Gastroesophageal sphincter (tissue), 4 donors: ENCODE measurements around the gene TMEM220. TPM values are rescaled to one million over a fixed set of nuclear protein-coding genes. Genes with fewer than 3 reads are reported as not detected.

Experiments
- ATAC-seq: fragments of 150-250 bp; one replicate; pipeline ENCODE4 v1.9.1; 2016; ENCODE audit warnings: mild to moderate bottlenecking, moderate library complexity
- H3K27ac ChIP-seq, 4 donors: fragments of 200-600 bp; sonication (generic) in 3 of 4; 1 replicate in 3 of 4; 2 replicates in 1 of 4; pipeline ENCODE4 v1.5.1; 2016 to 2019
- H3K27me3 ChIP-seq: fragments of 200-600 bp; sonication (generic); one replicate; pipeline ENCODE4 v1.5.1; 2019
- H3K36me3 ChIP-seq, 2 donors: fragments of 200-600 bp; sonication (generic); one replicate each; pipeline ENCODE4 v1.5.1; 2019; ENCODE audit warnings: control low read depth in 1 of 2
- H3K4me1 ChIP-seq, 3 donors: fragments of 200-600 bp; sonication (generic); 1 replicate in 2 of 3; 2 replicates in 1 of 3; pipeline ENCODE4 v1.5.1; 2016 to 2019; ENCODE audit warnings: control low read depth in 2 of 3
- H3K4me3 ChIP-seq, 2 donors: fragments of 200-600 bp; sonication (generic); one replicate each; pipeline ENCODE4 v1.5.1; 2019; ENCODE audit warnings: mild to moderate bottlenecking in 1 of 2, moderate library complexity in 1 of 2
- H3K9me3 ChIP-seq, 3 donors: fragments of 200-600 bp; sonication (generic); one replicate each; pipeline ENCODE4 v1.5.1; 2017 to 2019; ENCODE audit warnings: control low read depth in 2 of 3
- EP300 ChIP-seq: sonication (generic); formaldehyde crosslinking; IDR thresholded peaks from one replicate; pipeline ENCODE4 v1.6.1; 2017; ENCODE audit warnings: antibody characterized with exemption, mild to moderate bottlenecking
- POLR2A ChIP-seq, 2 donors: fragments of 450-650 bp; IDR thresholded peaks; one replicate each; pipeline ENCODE4 v1.6.1; 2017; ENCODE audit warnings: antibody characterized with exemption in 2 of 2, mild to moderate bottlenecking in 2 of 2, moderate library complexity in 1 of 2
- POLR2AphosphoS5 ChIP-seq: sonication (generic); formaldehyde crosslinking; IDR thresholded peaks from one replicate; pipeline ENCODE4 v1.6.1; 2017; ENCODE audit warnings: antibody characterized with exemption
- WGBS, 2 donors: methylation state at CpG; one replicate each; pipeline ENCODE4 v1.1.5; 2018; ENCODE audit warnings: low coverage in 1 of 2; 5-methylcytosine and 5-hydroxymethylcytosine counted together
- total RNA-seq, 4 donors: library from RNA; depleted of rRNA; stranded (reverse); fragments of >200 nt; gene quantifications; one replicate each; pipeline ENCODE4 v1.1.0, GENCODE V29; 2016
- TF ChIP-seq, protein P1 (sequence below), 4 experiments: fragments of 200-600 bp in 2 of 4; fragments of 450-650 bp in 2 of 4; sonication (generic) in 1 of 4; IDR thresholded peaks; one replicate each; pipeline ENCODE4 v1.5.1; 2017 to 2019; ENCODE audit warnings: antibody characterized with exemption in 4 of 4, mild to moderate bottlenecking in 2 of 4, moderate library complexity in 2 of 4

TMEM220 gene
- total RNA-seq, 4 donors from 2014 or later = 9.4 to 18.3 (median 15.6) TPM

GRCh38 chr17:10754109-10754508 is 24.3 kb upstream of the TMEM220 start:
- TF ChIP-seq POLR2A (IDR thresholded peaks at IDR 0.05) (no peak), POLR2AphosphoS5 (no peak), EP300 (no peak)
- TF ChIP-seq, protein P1, sequence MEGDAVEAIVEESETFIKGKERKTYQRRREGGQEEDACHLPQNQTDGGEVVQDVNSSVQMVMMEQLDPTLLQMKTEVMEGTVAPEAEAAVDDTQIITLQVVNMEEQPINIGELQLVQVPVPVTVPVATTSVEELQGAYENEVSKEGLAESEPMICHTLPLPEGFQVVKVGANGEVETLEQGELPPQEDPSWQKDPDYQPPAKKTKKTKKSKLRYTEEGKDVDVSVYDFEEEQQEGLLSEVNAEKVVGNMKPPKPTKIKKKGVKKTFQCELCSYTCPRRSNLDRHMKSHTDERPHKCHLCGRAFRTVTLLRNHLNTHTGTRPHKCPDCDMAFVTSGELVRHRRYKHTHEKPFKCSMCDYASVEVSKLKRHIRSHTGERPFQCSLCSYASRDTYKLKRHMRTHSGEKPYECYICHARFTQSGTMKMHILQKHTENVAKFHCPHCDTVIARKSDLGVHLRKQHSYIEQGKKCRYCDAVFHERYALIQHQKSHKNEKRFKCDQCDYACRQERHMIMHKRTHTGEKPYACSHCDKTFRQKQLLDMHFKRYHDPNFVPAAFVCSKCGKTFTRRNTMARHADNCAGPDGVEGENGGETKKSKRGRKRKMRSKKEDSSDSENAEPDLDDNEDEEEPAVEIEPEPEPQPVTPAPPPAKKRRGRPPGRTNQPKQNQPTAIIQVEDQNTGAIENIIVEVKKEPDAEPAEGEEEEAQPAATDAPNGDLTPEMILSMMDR (IDR thresholded peaks at IDR 0.05) = no peak
- H3K4me3 ChIP-seq = no peak overlapping the region
- WGBS, 2 donors = 17% methylated on average over 2 of the region's 2 CpGs; no CpG with 5 or more reads in 1 of the 2 donors
- no peak overlapping the region for H3K27ac ChIP-seq
- H3K9me3 ChIP-seq = no peaks in the 10 kb centered on the region
- H3K36me3 ChIP-seq = no peaks in the 10 kb centered on the region
- no peaks in the 10 kb centered on the region for H3K27me3 ChIP-seq
- no peaks in the 10 kb centered on the region for H3K4me1 ChIP-seq
- ATAC-seq = no peak

GRCh38 chr17:10752696-10753095 is 22.9 kb upstream of the TMEM220 start:
- TF ChIP-seq, protein P1 (IDR thresholded peaks at IDR 0.05) = no peak
- TF ChIP-seq POLR2AphosphoS5 = no peak
- no peak for TF ChIP-seq EP300
- TF ChIP-seq POLR2A (IDR thresholded peaks at IDR 0.05) = no peak
- Histone ChIP-seq H3K36me3 (no peaks in the 10 kb centered on the region), H3K4me3 (no peak overlapping the region), H3K27ac (no peak overlapping the region), H3K4me1 (no peaks in the 10 kb centered on the region), H3K27me3 (no peaks in the 10 kb centered on the region), H3K9me3 (no peaks in the 10 kb centered on the region)
- WGBS, 2 donors = 86 to 88% methylated on average over 7 to 9 of the region's 10 CpGs
- no peak for ATAC-seq

GRCh38 chr17:10751563-10751962 is 21.7 kb upstream of the TMEM220 start:
- H3K27ac ChIP-seq = no peak overlapping the region
- no peaks in the 10 kb centered on the region for H3K36me3 ChIP-seq
- no peaks in the 10 kb centered on the region for H3K9me3 ChIP-seq
- H3K4me3 ChIP-seq = no peak overlapping the region
- no peak for ATAC-seq
- H3K4me1 ChIP-seq = no peaks in the 10 kb centered on the region
- H3K27me3 ChIP-seq = no peaks in the 10 kb centered on the region
- TF ChIP-seq EP300 = no peak
- no peak for TF ChIP-seq POLR2A (IDR thresholded peaks at IDR 0.05)
- no peak for TF ChIP-seq POLR2AphosphoS5
- TF ChIP-seq, protein P1 (IDR thresholded peaks at IDR 0.05) = no peak
- WGBS, 2 donors = 80 to 100% methylated on average over 1 of the region's 3 CpGs

DNA sequence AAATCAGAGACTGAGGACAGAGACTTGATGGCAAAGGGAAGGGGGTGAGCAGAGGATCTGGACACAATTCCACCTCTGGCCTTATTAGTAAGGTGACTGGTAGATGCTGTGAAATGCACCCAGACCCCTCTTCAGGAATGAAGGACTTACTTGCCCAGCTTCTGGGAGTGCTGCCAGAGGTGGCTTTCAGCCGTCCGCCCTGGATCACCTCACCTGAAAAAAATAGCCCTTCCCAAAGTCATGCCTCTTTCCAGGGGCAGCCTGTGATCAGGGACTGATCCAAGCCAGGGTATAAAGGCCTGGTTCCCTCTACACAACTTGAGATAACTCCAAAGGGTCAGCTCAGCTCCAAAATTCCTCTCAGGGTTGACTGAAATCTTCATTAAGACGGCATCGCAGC is 20.4 kb upstream of the TMEM220 start:
- no peaks in the 10 kb centered on the region for H3K27me3 ChIP-seq
- H3K27ac ChIP-seq = no peak overlapping the region
- no peaks in the 10 kb centered on the region for H3K9me3 ChIP-seq
- H3K4me1 ChIP-seq = peaks cover 0 to 3% (median 0%) of the 10 kb centered on the region in 3 donors
- no peaks in the 10 kb centered on the region for H3K36me3 ChIP-seq
- WGBS, 2 donors = 82 to 92% methylated on average over 3 to 4 of the region's 4 CpGs
- TF ChIP-seq, protein P1 (IDR thresholded peaks at IDR 0.05) = no peak
- TF ChIP-seq POLR2A (IDR thresholded peaks at IDR 0.05) = no peak
- no peak overlapping the region for H3K4me3 ChIP-seq
- ATAC-seq = no peak

DNA sequence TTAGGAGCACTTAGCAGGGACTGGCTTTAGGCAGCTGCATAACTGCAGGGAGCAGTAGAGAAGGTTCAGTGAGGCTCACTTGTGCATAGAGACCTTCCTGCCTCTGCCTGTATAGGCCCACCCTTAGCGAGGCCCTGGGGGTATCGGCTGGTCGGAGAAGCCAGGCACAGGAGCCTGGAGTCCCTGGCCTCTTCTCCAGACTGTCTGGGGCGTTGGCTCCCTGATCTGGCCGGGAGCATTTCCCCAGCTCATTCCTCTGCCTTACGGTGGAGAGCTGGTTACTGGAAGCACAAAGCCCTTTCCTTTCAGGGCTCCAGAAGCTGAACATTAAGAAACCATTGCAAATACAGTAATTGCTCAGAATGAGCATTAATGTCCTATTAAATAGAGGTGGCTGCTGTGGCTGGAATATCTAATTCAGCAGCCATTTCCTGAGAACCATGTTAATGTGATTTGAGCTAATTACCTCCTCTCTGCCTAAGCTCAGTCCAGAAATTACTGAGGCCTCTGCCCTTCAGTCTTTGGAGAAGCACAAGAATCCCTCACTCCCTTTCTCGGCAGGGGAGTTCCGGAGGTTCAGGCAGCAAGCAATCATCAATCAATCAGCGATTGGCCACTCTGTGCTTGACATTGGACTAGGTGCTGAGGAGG is 18.8 kb upstream of the TMEM220 start:
- Histone ChIP-seq H3K27me3 (no peaks in the 10 kb centered on the region), H3K4me1 (peaks cover 0 to 13% (median 0%) of the 10 kb centered on the region in 3 donors), H3K27ac (no peak overlapping the region), H3K36me3 (no peaks in the 10 kb centered on the region), H3K9me3 (no peaks in the 10 kb centered on the region), H3K4me3 (no peak overlapping the region)
- ATAC-seq = no peak
- TF ChIP-seq POLR2AphosphoS5 = no peak
- TF ChIP-seq, protein P1 (IDR thresholded peaks at IDR 0.05) = no peak
- no peak for TF ChIP-seq EP300
- no peak for TF ChIP-seq POLR2A (IDR thresholded peaks at IDR 0.05)
- 49 to 66% methylated on average over 3 to 4 of the region's 9 CpGs for WGBS, 2 donors
